Activated CD8-positive, alpha-beta memory T cell treated with anti-CD3 and anti-CD28 coated beads for 4 hours (primary cell): Measurements from ENCODE around the gene FAM90A1.
A peak's percentile ranks its signal among the peaks of the same experiment; 100 is the strongest.
"Not testable (repeated sequence)": the region's sequence is repeated elsewhere in the genome, so short reads cannot be mapped to it uniquely, and the experiment has no call there.

Source experiments
- DNase-seq, 2 donors: peaks; one replicate each; pipeline ENCODE4 v3.0.0-alpha.2; 2020; ENCODE audit warnings: low read depth in 2 of 2

The FAM90A1 gene

DNA sequence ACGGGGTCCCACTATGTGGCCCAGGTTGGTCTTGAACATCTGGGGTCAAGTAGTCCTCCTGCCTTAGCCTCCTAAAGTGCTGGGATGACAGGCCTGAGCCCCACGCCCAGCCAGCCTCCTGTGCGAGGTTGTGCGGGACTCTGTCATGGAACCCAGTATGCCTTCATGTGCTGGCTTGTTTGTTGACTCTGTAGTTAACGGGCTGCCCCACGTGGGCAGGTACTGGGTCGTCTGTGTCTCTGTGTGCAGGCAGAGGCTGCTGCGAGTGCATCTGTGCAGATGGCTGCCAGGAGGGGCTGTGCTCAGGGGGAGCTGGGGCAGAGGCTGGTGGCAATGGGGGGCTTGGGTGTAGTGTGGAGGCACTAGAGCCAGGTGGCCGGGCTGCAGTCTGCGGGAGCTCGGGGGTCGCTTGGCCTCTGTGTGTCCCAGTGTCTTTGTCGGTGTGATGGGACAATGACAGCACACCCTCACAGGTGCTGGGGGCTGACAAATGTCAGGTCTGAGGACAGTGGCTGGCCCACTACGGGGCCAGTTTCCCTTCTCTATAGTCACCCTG is 6.0 kb upstream of the FAM90A1 start:
- not testable (repeated sequence) for DNase-seq

DNA sequence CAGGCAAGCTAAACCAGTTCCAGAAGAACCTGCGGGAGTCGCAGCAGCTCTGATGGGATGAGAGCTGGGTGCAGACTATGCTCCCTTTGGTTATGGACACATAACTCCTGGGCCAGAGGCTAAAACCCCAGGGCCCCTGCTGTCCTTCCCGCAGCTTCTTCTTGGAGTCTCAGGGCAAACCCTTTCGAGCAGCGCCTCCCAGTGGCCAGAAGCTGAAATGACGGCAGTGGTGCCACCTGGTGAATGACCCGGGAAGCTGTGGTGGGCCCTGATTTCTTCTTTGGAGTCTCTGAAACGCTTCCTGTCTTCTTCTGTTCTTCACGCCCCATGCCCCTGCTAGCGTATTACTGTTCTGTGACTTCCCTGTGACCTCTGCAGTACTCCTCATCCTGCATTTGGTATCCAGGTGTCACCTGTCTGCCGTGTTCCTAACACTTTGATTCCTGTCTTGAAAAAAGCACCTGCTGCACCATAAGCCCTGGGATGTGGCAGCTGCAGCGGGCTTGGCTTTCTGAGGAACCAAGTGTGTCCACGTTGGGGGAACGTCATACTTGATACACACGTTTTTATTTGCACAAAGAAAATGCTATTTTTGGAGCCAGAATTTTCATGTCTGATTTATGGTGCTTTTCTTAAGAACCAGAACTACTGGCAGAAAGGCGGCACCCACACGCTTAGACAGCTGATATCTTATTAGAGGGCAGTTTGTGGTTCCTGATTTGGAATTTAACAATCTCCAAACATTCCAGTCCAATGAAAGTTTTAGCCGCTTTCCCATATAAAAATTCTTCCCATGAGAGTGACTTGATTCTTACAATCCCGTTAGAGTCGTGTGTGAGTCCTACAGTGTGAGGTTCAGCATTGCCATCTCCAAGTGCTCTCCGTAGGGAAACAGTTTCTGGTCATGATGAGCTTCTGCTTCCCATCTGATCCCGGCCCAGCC is 4.5 kb upstream of the FAM90A1 start:
- DNase-seq, result peak; percentile 19 to 43

DNA sequence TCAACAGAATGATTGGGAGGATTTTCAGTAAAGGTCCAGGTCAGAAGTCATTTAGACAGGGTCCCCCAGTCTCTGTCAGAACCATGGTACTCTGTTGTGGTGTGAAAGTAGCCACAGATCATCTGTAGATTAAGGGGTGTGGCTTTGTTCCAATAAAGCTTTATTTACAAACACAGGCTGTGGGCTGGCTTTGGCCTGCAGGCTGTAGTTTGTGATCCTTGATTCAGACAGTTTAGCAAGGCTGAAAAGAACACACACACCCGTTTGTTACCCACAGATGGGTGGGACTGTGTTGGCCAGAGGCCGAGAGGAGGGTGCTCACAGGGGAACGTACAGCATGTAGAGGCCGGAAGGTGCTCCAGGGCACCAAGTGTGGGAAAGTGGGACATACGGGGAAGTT is 3.6 kb upstream of the FAM90A1 start:
- DNase-seq, result not testable (repeated sequence)

DNA sequence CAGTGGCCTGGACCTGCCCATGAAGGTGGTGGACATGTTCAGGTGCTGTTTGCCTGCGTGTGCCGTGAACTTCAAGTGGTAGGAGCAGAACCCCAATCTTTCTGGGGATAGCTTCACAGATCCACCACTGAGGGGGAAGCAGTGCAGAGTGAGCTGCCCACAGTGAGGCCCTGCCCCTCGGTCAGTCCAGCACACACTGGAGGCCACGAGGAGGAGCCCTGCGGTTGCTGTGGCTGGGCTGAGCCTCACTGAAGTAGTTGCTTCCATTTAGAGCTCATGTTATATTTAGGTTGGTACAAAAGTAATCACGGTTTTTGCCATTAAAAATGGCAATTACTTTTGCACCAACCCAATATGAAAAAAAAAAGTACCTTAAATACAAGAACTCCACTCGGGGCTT is 2.1 kb upstream of the FAM90A1 start:
- DNase-seq, result not testable (repeated sequence)

DNA sequence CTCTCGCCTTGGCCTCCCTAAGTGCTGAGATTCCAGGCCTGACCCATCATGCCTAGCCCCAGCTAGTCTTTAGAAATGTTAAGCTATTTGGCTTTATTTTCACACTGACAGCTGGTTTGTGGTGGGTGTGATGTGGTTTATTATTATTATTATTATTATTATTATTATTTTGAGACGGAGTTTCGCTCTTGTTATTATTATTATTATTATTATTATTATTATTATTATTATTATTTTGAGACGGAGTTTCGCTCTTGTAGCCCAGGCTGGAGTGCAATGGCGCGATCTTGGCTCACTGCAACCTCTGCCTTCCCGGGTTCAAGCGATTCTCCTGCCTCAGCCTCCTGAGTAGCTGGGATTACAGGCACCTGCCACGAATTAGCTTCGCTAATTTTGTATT is 1.2 kb upstream of the FAM90A1 start:
- not testable (repeated sequence) for DNase-seq

DNA sequence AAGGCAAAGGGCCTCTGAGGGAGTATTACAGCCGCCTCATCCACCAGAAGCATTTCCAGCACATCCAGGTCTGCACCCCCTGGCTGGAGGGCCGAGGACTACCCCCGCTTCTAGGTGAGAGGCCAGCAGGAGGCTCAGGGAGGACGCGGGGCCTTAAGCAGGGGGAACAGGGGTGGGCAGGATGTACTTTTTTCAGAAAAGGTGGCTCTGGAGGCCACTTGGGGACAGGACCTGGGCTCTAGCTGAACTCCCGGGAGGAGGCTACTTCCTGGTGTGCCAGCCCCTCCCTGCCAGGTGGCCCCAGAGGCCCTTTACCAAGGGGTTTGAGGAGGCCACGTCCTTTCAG is 287 bp upstream of the FAM90A1 start:
- DNase-seq, result not testable (repeated sequence)

DNA sequence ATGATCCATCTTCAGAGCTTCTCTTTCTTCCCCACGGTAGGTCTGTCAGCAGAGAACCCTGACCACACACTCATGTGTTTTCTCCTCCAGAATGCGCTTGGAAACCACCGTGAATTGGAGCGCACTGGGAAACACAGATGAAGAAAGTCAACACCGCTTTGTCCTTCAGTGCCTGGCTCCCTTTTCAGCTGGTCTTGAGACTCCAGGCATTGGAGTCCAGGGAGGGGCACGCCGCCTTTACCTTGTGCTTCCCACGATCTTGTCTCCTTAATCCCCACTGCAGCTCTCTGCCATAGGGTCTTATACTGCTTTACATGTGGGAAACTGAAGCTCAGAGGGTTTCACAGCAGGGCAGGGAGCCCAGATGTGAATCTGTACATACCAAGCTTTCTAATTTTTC is 1.1 kb downstream of the FAM90A1 start:
- DNase-seq, result no peak

DNA sequence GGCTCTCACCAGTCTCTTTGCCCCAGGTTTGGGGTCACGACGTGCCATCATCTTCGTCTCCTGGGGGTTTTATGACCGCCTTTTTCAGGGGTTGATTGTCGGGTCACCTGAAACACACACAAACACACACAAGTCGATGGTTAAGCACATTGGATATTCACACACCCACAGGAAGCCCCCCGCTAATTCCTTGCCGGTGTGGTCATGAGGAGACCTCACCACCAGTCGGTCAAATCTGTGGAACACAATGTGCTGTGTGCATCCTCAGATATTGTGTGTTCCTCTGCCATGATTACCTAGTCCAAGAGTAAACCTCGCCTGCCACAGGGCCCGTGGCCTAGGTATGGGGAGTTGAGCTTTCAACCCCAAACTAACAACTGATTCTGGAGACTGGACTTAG is 2.6 kb downstream of the FAM90A1 start:
- not testable (repeated sequence) for DNase-seq

DNA sequence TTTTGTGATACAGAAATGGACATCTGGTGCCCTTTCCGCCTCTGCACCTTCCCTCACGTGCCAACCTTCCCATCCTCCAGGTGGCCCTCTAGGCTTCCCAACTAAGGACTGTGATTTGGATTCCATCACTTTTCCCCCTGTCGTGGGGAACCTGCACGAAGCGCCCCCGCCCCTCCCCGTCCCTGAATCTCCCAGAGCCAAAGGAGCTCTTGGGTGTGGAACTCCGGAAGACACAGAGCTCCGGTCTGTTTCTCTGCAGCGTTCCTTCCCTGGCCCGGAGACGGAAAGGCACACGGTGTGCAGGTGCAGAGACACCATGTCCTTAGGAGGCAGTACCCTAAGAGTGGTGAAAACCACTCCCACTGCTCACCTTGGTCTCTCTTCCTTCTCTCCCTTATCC is 3.8 kb downstream of the FAM90A1 start:
- not testable (repeated sequence) for DNase-seq

DNA sequence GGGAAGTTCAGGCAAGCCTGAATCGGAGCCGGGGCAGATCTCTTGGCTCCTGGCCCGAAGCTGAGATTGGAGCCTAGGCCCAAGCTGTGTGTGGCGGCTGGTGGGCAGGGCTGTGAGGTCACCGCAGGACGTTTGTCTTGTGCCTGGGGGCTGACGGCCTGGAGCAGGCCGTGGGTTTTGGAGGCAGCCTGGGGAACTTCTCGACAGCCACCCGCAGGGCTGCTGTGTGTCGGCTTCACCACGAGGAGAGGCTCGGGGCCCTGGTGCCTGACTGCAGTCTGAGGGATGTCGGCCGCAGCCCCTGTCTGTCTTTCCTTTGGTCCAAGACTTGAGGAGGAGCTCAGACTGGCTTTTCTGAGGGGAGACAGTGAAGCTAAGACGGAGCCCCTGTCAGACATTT is 5.1 kb downstream of the FAM90A1 start:
- not testable (repeated sequence) for DNase-seq

DNA sequence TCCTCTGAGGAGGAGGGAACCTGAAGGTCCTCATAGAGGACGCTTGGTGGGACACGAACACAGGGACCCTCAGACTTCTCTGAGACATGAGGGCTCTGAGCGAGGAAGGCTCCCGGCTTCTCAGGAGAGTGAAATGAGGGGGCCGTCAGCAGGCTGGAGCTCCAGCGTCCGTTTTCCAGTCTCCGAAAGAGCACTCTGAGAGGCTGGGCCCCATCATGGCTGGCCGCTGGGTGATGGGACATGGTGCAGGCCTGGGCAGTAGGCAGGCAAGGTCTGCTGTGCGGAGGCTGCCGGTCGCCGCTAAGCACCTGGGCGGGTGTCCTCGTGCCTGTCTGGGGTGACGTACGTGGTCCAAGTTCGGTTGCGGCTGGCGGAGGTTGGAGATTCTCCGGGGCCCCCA is 5.6 kb downstream of the FAM90A1 start:
- DNase-seq, result not testable (repeated sequence)

DNA sequence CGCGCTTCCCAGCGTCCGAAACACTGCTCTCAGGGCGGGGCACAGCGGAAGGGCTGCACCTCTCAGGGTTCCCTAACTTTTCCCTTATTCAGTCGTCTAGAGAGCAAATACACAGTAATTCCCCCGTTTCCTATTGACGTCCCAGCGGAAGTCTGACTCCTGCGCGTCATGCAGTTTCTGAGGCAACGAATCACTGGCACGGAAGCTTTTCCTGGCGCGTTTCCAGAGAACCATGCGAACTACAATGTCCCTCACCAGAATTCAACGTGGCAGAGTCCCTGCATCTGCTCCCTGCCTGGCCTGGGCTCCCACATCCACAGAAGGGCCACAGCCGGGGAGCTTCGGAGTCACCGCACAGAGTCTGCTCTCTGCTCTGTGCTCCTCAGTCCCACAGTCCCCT is 6.0 kb downstream of the FAM90A1 start:
- not testable (repeated sequence) for DNase-seq

DNA sequence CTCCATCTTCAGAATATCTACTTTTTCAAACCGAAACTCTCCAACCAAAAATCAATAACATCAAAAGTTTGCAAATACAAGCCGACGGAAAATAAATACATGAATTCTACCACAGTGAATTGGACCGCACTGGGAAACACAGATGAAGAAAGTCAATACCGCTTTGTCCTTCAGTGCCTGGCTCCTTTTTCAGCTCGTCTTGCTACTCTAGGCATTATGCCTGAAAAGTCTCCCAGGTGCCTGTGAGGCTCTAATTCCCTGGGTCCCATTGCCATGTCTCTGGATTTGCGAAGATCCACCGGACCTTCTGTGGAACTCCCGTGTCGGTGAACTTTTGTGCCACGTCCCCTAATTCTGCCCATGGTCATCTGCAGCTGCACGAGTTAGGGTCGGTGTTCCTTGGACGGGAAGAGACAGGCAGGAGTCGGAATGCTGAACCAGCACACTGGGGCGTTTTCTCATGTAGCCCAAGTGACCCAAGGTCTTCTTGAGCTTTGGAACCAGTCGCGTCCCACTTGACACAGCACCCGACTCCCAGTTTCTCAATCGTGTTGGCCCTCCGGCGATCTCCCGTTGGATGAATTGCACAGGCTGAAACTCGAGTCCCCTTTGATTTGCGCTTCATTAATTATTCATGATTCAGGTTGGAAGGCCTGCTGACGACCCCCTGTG is 8.6 kb downstream of the FAM90A1 start:
- not testable (repeated sequence) for DNase-seq

DNA sequence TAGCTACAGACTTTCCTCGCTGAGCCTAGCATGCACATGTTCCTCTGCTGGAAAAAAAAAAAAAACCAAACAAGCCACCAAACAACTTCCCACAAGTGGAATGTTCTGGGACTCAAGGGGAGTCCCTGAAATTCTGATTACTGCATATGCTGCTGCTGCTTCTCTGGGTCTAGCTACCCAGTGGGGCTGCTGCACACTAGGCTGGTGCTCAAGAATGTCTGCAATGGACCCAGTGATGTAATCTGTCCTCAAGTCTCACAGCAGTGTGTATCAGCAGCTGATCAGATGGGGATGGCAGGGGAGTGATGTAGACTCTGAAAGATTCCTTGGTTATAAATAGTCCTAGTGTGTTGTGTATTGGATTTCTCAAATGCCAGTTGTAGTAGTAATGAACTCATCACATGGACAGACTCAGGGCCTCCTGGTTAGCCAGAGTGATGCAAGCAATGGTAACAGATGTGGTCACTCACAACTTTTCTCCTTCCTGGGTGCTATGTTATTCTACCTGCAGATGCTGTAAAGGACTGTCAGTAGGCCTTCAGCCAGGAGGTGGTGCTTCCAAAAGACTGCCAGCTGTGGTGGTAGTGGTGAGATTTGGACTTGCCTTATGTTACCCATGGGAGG is 29.6 kb downstream of the FAM90A1 start:
- not testable (repeated sequence) for DNase-seq

DNA sequence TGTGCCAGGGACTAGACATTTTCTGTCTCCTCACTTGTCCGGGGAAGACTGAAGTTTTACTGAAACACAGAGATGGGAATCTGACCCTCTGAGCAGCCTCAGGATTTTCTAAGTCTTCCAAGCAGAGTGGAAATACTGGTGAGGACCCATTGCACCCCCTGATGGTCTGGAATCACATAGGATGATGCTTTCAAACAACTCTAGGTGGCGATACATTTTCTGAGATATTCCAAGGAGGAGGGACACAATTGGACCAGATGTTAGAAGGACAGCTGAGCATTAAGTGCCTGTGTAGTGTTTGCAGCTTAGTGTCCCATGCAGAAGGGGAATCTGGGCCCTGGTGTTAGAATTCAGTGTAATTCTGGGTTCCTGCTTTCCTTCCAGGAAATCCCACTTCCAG is 39.3 kb downstream of the FAM90A1 start:
- not testable (repeated sequence) for DNase-seq

DNA sequence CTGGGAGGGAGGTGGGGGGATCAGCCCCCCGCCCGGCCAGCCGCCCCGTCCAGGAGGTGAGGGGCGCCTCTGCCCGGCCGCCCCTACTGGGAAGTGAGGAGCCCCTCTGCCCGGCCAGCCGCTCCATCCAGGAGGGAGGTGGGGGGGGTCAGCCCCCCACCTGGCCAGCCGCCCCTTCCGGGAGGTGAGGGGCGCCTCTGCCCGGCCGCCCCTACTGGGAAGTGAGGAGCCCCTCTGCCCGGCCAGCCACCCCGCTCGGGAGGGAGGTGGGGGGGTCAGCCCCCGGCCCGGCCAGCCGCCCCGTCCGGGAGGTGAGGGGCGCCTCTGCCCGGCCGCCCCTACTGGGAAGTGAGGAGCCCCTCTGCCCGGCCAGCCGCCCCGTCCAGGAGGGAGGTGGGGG is 43.2 kb downstream of the FAM90A1 start:
- DNase-seq, result not testable (repeated sequence)

DNA sequence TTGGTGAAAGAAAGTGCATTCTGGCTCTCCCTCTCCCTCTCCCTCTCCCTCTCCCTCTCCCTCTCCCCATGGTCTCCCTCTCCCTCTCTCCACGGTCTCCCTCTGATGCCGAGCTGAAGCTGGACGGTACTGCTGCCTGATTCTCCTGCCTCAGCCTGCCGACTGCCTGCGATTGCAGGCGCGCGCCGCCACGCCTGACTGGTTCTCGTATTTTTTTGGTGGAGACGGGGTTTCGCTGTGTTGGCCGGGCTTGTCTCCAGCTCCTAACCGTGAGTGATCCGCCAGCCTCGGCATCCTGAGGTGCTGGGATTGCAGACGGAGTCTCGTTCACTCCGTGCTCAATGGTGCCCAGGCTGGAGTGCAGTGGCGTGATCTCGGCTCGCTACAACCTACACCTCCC is 44.1 kb downstream of the FAM90A1 start:
- DNase-seq, result not testable (repeated sequence)

DNA sequence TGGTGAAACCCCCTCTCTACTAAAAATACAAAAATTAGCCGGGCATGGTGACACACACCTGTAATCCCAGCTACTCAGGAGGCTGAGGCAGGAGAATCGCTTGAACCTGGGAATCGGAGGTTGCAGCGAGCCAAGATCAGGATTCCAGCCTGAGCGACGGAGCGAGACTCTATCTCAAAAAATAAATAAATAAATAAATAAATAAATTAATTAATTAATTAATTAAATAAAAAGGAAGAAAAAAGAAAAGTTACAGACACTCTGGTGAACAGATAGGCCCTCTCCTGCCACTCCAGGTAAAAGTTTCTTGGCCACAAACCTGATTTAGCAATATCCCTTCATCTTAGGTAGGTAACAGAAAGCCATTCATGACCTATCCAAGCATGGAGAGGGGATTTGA is 44.5 kb downstream of the FAM90A1 start:
- not testable (repeated sequence) for DNase-seq

DNA sequence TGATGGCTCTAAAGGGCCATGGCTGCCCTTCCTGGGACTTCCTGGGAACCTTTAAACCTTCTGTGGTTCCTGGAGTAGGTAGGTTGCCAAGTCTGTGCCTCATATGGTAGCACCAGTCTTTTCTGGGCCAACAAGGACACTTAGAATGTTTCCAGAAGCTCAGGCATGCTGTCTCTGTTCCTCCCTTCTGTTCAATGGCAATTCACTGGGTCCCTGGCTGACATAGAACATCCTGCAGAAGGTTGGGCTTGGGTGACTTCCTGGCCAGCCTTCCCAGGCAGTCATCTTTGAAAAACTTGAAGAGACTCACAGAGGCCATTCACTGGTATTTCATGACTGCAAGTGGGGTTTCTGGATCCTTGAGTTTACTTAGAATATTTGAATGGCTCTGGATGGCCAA is 46.1 kb downstream of the FAM90A1 start:
- DNase-seq, result not testable (repeated sequence)

DNA sequence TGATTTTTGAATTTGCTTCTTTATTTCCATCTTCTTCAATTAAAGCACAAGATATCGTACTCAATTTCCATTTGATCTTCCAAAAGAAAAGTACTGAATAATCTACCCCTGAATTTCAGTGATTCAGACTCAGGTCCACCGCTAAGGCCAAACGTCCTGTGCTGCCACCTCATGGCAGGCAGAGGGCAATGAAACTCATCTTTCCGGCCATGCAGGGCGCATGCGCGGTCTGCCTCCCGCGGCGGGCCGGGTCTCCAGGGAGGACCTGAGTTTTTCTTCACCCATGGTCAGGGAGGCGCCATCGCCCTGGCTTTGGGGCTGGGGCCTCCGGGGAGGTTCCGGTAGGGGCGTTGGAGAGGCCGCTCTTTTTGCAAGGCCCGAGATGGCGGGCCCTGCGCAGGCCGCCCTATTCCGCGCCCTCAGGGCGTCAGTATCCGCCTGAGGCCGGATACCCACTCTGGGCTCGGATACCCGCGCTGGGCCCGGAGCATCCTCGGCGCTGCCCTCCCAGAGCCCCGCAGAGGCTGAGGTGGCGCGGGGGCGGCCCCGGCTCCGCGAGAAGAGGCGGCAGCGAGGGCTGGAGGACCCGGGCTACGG is 47.3 kb downstream of the FAM90A1 start:
- DNase-seq, result peak; percentile 43 to 62

DNA sequence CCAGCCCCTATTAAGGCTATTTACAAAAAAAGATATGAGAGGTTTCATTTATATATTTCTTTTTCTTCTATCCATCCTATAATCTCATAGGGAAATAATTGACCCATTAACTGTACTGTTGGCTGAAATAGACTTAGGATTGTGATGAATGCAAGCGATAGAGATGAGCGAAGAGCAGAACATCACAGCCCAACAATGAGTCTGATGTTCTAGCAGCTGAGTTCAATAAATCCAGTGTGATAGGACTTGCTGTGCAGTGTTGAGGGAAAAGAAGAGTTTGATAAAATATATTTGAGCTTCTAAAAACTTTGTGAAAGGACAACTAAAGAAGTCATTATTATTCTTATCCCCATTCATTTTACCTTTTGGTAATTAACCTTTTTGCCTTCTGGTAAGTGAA is 54.5 kb downstream of the FAM90A1 start:
- DNase-seq, result not testable (repeated sequence)
